RWPE1 (cell line): ENCODE data around the gene MXD4.

Experiments
- CTCF ChIA-PET: fragments of 350-600 bp; sonication (Branson Sonifier 250); formaldehyde crosslinking; extraction: SDS; loops from one replicate; lab custom pipeline; 2021; lab: Yijun Ruan, JAX
- POLR2A ChIA-PET: fragments of 400-600 bp; formaldehyde crosslinking; extraction: SDS; loops from one replicate; lab custom pipeline; 2020; ENCODE audit warnings: antibody characterized with exemption; ENCODE audit not compliant: low non-redundant PET; lab: Yijun Ruan, JAX
- DNase-seq: peaks from one replicate; pipeline ENCODE4 v3.0.0; 2012; ENCODE audit warnings: low spot score
- H3K27ac ChIP-seq: fragments of 450-650 bp; 2 replicates; pipeline ENCODE4 v1.5.1; 2017
- CTCF ChIP-seq: fragments of 450-650 bp; conservative IDR thresholded peaks from 2 replicates; pipeline ENCODE4 v1.5.1; 2017; ENCODE audit warnings: low read depth, mild to moderate bottlenecking

MXD4 gene

DNA sequence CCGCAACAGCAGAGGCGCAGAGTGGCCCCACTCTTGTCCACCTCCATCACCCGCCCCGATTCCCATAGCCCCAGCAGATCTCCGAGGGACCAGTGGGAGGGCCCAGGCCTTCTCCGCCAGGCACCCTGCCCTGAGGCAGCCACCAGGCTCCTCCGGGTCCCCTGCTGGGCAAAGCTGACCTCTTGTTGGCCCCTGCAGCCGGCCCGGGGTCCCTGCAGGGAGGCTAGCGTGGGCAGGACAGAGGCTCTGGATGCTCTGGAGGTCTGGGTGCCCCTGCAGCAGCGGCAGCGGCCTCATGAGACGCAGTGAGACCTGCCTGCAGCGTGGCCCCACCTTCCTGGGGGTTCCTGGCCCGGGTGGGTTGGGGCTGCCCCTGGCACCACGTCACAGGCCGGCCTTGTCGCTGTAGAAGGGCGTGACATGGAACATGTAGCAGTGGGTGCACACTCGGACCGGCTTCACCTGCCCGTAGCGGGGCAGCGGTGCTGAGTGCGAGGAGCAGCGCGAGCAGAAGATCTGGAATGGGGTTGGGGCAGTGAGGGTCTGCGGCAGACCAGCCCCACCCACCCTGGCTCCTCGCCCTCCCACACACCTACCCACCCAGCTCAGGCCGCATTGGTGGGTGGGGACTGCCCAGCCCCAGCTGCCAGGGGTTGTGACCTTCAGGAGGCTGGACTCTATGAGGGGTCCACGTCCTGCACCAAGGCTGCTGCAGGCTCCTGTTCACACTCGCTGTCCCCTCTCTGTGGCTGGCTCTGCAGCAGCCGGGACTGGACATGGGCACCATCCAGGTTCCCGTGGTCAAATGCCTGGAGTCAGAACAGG, 8.6 kb upstream of the MXD4 start:
- POLR2A ChIA-PET = no interaction called here

DNA sequence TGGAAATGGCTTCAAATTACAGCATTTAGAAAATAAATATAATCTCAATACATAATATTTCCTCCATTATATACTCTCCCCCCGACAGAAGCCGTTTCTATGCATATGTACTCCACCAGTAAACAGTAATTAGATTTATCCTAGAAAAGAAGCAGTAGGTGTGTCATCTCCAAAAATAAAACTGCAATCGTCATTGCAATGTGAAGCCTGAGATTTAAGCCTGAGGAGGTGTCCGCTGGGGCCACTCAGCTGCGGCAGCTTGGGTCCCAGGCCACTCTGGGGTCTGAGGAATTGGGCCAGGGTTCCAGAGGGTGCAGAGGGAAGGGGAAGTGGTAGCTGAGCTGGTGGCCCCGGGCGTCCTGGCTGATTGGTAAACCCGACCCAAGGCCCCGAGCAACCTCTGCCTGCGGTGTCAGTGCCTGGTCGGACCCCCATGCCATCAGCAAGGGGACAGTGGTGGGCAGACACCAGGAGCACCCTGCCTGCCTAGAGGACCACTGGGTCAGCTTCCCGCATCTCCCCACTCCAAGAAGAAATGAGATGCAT, 7.8 kb upstream of the MXD4 start:
- no peak for DNase-seq
- POLR2A ChIA-PET = no interaction called here
- H3K27ac ChIP-seq = no peak overlapping the region
- CTCF ChIA-PET = no interaction called here
- no peak for TF ChIP-seq CTCF

More for the DNA sequence above, 8.6 kb upstream of the MXD4 start:
- CTCF ChIA-PET = no interaction called here
- no peak for TF ChIP-seq CTCF
- no peak overlapping the region for H3K27ac ChIP-seq
- DNase-seq = no peak

DNA sequence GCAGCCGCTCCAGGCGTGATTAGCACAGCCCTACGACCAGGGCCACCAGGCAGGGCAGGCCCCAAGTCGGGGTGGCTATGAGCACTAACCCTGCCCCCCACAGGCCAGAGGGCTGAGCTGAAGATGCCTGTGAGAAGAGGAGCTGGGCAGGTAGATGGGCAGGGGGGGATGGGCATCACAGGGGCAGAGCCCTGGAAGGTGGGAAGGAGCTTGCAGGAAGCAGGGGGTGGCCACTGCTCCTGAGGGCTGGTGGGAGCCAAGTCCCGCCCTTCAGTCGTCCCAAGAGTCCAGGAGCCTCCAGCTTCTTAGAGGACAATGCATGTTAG, 7.3 kb upstream of the MXD4 start:
- DNase-seq = no peak
- TF ChIP-seq CTCF = no peak
- H3K27ac ChIP-seq = no peak overlapping the region; the same call in 1 of the 2 replicates
- ChIA-PET POLR2A (no interaction called here), CTCF (no interaction called here)

DNA sequence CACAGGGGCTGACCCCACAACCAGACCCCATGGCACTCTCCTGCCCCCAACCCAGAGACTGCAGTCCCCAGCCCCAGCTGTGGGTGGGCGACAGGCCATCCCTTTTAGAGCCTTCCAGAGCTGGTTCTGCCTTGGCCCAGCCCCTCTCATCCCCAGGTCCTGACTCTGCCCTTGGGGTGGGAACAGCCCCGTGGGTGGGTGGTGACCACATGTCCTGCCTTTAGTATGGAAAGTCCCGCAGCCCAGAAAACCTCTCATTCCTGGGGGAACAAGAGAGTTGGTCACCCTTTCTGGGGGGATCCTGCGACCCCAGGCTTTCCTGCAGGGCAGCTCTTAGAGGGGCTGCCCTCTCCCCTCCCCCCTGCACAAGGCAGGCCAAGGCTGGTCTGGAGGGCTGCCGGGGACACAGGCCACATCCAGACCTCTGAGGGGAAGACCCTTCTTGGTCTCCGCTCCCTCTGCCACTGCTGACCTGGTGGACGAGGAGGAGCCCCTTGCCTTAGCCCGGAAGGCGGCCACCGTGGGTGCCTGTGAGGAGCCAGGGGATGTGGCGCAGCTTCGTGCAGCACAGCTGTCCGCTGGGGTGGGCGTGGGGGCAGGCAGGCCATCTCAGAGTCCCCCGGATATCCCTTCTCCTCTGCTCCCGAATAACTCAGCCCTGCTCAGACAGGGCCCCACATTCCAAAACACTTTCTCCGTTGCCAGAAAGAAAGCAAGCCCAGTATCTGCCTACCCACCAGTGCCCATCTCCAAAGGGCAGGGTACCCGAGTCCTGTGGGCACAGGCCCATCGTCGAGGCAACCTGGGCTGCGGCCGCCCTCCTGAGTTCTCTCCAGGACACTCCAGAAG, 6.7 kb upstream of the MXD4 start:
- no peak overlapping the region; the same call in 1 of the 2 replicates for H3K27ac ChIP-seq
- ChIA-PET POLR2A (no interaction called here), CTCF (no interaction called here)
- no peak for DNase-seq
- TF ChIP-seq CTCF = no peak

DNA sequence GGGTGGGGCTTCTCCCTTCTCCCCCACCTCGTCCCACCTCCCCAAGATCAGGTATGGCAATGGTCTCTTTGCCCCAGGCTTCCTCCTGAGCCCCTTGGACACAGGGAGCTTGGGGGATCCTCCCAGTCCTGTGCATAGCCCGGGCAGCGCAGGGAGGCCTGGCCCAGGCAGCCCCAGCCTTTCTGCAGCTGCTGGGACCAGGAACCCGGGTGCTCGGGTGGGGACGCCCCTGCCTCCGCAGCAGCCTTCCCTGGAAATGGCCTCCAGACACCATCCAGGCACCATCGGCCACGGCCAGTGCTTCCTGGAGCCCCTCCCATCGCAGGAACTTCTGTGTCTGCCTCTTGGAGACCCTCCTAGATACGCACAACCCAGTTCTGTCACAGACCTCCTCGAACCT, 5.9 kb upstream of the MXD4 start:
- POLR2A ChIA-PET = no interaction called here
- CTCF ChIA-PET = interaction anchor here (0.7 kb wide), 1 partner anchor 1340 kb away, joined by 4 read pairs; no protein-coding TSS in a partner anchor
- peak overlapping the region; percentile 91 for H3K27ac ChIP-seq
- TF ChIP-seq CTCF = no peak
- no peak for DNase-seq

GRCh38 chr4:2267320-2267811, 5.5 kb upstream of the MXD4 start:
- no peak for TF ChIP-seq CTCF
- ChIA-PET CTCF (interaction anchor here (0.7 kb wide), 1 partner anchor 1340 kb away, joined by 4 read pairs; no protein-coding TSS in a partner anchor), POLR2A (no interaction called here)
- H3K27ac ChIP-seq = peak overlapping the region; percentile 91
- no peak for DNase-seq
